ENCODE results near the gene SLC35F1. TPM values are rescaled to one million over a fixed set of nuclear protein-coding genes. Genes with fewer than 3 reads are reported as not detected.

Gene SLC35F1
- total RNA-seq, 1 donor = not detected

DNA sequence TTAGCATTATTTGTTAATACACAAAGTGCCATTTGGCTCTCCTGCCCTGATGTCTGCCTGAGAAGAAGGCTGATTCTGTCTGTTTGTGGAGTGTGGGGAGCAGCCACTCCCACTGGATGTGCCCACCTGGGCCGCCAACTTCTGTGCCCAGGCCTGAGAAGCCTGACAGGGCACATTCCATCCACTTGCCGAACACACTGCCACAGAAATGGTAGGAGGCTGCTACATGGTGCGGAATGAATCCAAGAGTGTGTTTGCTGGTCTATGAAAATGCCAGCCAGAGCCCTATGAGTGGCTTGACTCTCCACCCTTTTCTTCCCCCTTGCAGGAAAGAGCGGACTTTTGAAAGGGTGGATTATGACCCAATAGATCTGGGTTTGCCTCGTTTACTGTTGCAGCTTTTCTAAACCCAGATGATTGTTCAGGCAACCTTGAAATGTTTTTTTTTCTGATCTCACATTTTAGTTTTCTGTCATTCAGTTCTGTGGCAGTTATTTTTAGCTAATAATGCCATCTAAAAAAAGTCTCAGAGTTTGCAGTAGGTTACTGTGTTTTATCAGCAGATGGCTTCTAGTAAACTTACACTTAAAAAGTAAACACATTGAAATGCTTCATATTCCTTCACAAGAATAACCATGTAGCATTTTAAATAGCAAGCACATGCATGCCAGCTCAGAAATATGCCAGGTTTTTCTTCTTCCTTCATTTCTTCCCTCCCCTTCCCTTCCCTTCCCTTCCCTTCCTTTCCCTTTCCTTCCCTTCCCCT is 196.5 kb downstream of the SLC35F1 start:
- DNase-seq (ENCODE audit: low read depth) = no peak
- no peak overlapping the region for H3K4me3 ChIP-seq (ENCODE audit: low read depth, low read length)
- TF ChIP-seq, protein P1, sequence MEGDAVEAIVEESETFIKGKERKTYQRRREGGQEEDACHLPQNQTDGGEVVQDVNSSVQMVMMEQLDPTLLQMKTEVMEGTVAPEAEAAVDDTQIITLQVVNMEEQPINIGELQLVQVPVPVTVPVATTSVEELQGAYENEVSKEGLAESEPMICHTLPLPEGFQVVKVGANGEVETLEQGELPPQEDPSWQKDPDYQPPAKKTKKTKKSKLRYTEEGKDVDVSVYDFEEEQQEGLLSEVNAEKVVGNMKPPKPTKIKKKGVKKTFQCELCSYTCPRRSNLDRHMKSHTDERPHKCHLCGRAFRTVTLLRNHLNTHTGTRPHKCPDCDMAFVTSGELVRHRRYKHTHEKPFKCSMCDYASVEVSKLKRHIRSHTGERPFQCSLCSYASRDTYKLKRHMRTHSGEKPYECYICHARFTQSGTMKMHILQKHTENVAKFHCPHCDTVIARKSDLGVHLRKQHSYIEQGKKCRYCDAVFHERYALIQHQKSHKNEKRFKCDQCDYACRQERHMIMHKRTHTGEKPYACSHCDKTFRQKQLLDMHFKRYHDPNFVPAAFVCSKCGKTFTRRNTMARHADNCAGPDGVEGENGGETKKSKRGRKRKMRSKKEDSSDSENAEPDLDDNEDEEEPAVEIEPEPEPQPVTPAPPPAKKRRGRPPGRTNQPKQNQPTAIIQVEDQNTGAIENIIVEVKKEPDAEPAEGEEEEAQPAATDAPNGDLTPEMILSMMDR (IDR thresholded peaks at IDR 0.05; ENCODE audit: insufficient read depth, low read depth, low read length) = no peak

DNA sequence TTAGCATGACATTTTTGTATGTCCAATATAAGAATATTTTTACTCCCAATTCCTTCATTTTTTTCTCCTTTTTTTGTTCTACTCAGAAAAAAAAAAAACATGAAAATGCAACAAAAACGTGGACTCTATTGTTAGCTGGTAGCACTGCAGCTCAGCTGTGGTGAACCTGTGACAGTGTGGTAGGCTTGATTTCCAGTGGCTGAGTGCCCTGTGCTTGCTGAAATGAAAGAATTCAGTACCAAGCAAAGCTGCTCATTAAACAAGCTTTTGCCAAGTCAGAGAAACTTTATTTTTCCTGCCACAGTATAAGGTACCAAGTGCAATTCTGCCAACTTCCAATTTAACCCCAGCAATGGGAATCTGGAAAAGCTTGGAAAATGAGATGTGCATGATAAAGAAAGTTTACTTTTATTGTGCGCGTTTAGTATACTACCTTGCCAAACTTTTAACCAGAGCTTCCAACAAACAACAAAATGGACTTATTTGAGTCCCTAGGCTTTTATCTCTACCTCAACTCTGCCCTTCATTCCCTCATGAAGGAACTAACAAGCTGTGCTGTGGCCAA is 215.2 kb downstream of the SLC35F1 start:
- TF ChIP-seq, protein P1 (IDR thresholded peaks at IDR 0.05; ENCODE audit: insufficient read depth, low read depth, low read length) = no peak
- no peak overlapping the region for H3K4me3 ChIP-seq (ENCODE audit: low read depth, low read length)

DNA sequence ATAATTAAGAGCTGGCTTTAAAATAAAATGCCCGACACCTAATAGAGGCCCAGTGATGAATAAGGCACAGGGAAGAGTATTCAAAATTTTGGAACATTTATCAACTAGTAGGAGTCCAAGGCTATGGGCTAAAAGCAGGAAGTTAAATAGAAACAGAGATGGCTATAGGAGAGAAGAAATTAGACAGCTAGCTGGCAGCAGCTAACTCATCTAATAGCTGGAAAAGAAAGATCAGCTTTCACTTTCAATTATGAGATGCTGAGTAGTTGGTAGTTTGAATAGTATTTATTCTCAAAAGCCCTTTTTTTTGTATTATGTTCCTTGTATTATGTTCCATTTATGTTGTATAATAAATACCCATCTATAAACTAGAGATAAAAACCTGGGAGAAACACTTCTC is 215.7 kb downstream of the SLC35F1 start:
- no peak overlapping the region for H3K4me3 ChIP-seq (ENCODE audit: low read depth, low read length)
- TF ChIP-seq, protein P1 (IDR thresholded peaks at IDR 0.05; ENCODE audit: insufficient read depth, low read depth, low read length) = no peak

More for the DNA sequence above, 215.2 kb downstream of the SLC35F1 start:
- no peak for DNase-seq (ENCODE audit: low read depth)

DNA sequence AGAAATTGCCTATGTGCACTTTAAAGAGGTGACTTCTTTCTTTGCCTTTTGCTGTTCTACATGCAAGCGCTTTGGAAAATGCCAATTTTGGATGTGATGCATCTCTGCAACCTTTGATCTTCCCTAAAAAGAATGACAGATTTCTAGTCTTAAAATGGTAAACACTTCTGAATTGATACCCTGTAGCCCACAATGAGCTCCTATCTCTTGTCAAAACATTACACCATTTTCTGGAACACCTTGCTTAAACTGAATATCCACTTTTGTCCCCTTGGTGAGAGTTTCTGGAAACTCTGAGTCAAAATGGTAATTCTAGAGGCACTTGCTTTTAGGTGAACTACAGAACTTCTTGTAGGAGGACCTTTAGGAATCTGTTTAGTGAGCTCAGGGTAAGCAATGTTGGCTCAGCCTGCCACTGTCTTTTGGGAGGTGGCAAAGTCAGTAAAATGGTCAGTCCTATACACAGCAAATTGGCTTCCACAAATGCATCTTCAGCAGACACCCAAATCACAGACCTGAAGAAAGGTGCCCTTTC is 216.5 kb downstream of the SLC35F1 start:
- H3K4me3 ChIP-seq (ENCODE audit: low read depth, low read length) = no peak overlapping the region
- TF ChIP-seq, protein P1 (IDR thresholded peaks at IDR 0.05; ENCODE audit: insufficient read depth, low read depth, low read length) = no peak
- no peak for DNase-seq (ENCODE audit: low read depth)

More for the DNA sequence above, 215.7 kb downstream of the SLC35F1 start:
- no peak for DNase-seq (ENCODE audit: low read depth)

DNA sequence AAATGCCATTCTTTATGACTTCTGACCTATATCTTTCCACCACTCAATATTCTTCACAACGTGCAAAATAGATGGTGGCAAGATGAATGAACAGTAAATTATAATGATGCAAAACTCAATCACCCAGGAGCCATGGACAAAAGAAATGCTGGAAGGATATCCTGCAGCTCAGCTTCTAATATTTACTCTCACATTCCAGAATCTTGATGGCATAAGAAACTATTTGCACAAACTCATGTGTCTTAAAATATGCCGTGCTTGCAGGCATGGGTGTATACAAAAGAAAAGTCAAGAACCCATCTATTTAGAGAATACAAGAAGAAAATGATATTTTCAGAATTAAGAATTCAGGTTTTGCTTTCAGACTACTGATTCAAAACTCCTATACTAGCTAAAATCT is 217.8 kb downstream of the SLC35F1 start:
- DNase-seq (ENCODE audit: low read depth) = no peak
- TF ChIP-seq, protein P1 (IDR thresholded peaks at IDR 0.05; ENCODE audit: insufficient read depth, low read depth, low read length) = no peak
- H3K4me3 ChIP-seq (ENCODE audit: low read depth, low read length) = no peak overlapping the region

DNA sequence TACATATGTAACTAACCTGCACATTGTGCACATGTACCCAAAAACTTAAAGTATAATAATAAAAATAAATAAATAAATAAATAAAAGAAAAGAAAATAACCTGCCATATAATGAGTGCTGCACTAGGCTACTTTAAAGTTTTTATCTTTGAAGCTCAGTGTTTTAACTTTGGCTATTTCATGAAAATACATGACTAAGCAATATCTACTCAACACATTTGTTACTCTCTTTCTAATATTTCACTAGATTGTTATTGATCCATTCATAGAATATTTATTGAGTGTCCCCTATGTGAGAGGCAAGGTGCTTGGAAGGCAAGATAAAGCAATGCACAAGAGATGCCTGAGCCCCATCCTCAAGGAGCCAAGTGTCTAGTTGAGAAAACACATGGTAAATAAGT is 221.7 kb downstream of the SLC35F1 start:
- TF ChIP-seq, protein P1 (IDR thresholded peaks at IDR 0.05; ENCODE audit: insufficient read depth, low read depth, low read length) = no peak
- no peak overlapping the region for H3K4me3 ChIP-seq (ENCODE audit: low read depth, low read length)
- no peak for DNase-seq (ENCODE audit: low read depth)
